Vagina (tissue), 2 donors: ENCODE results near the gene AOX1. TPM values are rescaled to one million over a fixed set of nuclear protein-coding genes. Genes with fewer than 3 reads are reported as not detected.

ENCODE experiments used
- DNase-seq, 2 donors: peaks; one replicate each; pipeline ENCODE4 v3.0.0-alpha.2; 2017; ENCODE audit errors: extremely low spot score in 2 of 2
- H3K27ac ChIP-seq: fragments of 200-600 bp; sonication (generic); one replicate; pipeline ENCODE4 v1.5.1; 2019
- H3K27me3 ChIP-seq: fragments of 200-600 bp; sonication (generic); one replicate; pipeline ENCODE4 v1.5.1; 2019
- H3K36me3 ChIP-seq, 2 donors: fragments of 200-600 bp; sonication (generic); one replicate each; pipeline ENCODE4 v1.5.1; 2017 to 2019
- H3K4me1 ChIP-seq: fragments of 200-600 bp; sonication (generic); one replicate; pipeline ENCODE4 v1.5.1; 2019
- H3K4me3 ChIP-seq, 2 donors: fragments of 200-600 bp; sonication (generic); 1 replicate in 1 of 2; 2 replicates in 1 of 2; pipeline ENCODE4 v1.5.1; 2016 to 2019
- H3K9me3 ChIP-seq: fragments of 200-600 bp; sonication (generic); one replicate; pipeline ENCODE4 v1.5.1; 2019
- POLR2A ChIP-seq, 2 donors: fragments of 450-650 bp; IDR thresholded peaks; one replicate each; pipeline ENCODE4 v1.6.1; 2017; ENCODE audit warnings: antibody characterized with exemption in 2 of 2, mild to moderate bottlenecking in 2 of 2, moderate library complexity in 2 of 2
- POLR2AphosphoS5 ChIP-seq, 2 donors: sonication (generic); formaldehyde crosslinking; IDR thresholded peaks; one replicate each; pipeline ENCODE4 v1.9.0; 2017; ENCODE audit warnings: antibody characterized with exemption in 2 of 2, mild to moderate bottlenecking in 2 of 2, low read depth in 1 of 2; ENCODE audit not compliant: insufficient read depth in 1 of 2
- intact Hi-C: fragments of 100-400 bp; cut with DNase I; formaldehyde crosslinking; loops from one replicate; pipeline ENCODE4 v1.15.1; 2023
- total RNA-seq: library from RNA; depleted of rRNA; stranded (reverse); fragments of >200 nt; gene quantifications from one replicate; pipeline ENCODE4 v1.2.3, GENCODE V29; 2016
- TF ChIP-seq, protein P1 (sequence below), 3 experiments: fragments of 450-650 bp in 2 of 3; fragments of 200-600 bp in 1 of 3; sonication (generic) in 1 of 3; IDR thresholded peaks; one replicate each; pipeline ENCODE4 v1.5.1; 2017 to 2019; ENCODE audit warnings: antibody characterized with exemption in 3 of 3, mild to moderate bottlenecking in 2 of 3, moderate library complexity in 2 of 3

Gene AOX1
- total RNA-seq, 1 donor from 2014 or later, result 84.5 TPM

- intact Hi-C loops, result no loop called here
- Histone ChIP-seq H3K4me1 (no peaks in the 10 kb centered on the region), H3K4me3 (no peak overlapping the region), H3K9me3 (no peaks in the 10 kb centered on the region), H3K36me3 (no peaks in the 10 kb centered on the region), H3K27me3 (no peaks in the 10 kb centered on the region), H3K27ac (no peak overlapping the region)
- no peak for DNase-seq
- TF ChIP-seq POLR2A (IDR thresholded peaks at IDR 0.05) (no peak), POLR2AphosphoS5 (IDR thresholded peaks at IDR 0.05; ENCODE audit: insufficient read depth in 1 of 2, low read depth in 1 of 2) (no peak)
- TF ChIP-seq, protein P1, sequence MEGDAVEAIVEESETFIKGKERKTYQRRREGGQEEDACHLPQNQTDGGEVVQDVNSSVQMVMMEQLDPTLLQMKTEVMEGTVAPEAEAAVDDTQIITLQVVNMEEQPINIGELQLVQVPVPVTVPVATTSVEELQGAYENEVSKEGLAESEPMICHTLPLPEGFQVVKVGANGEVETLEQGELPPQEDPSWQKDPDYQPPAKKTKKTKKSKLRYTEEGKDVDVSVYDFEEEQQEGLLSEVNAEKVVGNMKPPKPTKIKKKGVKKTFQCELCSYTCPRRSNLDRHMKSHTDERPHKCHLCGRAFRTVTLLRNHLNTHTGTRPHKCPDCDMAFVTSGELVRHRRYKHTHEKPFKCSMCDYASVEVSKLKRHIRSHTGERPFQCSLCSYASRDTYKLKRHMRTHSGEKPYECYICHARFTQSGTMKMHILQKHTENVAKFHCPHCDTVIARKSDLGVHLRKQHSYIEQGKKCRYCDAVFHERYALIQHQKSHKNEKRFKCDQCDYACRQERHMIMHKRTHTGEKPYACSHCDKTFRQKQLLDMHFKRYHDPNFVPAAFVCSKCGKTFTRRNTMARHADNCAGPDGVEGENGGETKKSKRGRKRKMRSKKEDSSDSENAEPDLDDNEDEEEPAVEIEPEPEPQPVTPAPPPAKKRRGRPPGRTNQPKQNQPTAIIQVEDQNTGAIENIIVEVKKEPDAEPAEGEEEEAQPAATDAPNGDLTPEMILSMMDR (IDR thresholded peaks at IDR 0.05), result no peak
These were observed 30.4 kb downstream of the AOX1 start for GRCh38 chr2:200616193-200616592.

GRCh38 chr2:200616656-200617055 is 30.8 kb downstream of the AOX1 start:
- no peak for DNase-seq
- Histone ChIP-seq H3K27me3 (no peaks in the 10 kb centered on the region), H3K9me3 (no peaks in the 10 kb centered on the region), H3K4me3 (no peak overlapping the region), H3K36me3 (no peaks in the 10 kb centered on the region), H3K27ac (no peak overlapping the region), H3K4me1 (no peaks in the 10 kb centered on the region)
- TF ChIP-seq POLR2A (IDR thresholded peaks at IDR 0.05) (no peak), POLR2AphosphoS5 (IDR thresholded peaks at IDR 0.05; ENCODE audit: insufficient read depth in 1 of 2, low read depth in 1 of 2) (no peak)
- intact Hi-C loops, result no loop called here

DNA sequence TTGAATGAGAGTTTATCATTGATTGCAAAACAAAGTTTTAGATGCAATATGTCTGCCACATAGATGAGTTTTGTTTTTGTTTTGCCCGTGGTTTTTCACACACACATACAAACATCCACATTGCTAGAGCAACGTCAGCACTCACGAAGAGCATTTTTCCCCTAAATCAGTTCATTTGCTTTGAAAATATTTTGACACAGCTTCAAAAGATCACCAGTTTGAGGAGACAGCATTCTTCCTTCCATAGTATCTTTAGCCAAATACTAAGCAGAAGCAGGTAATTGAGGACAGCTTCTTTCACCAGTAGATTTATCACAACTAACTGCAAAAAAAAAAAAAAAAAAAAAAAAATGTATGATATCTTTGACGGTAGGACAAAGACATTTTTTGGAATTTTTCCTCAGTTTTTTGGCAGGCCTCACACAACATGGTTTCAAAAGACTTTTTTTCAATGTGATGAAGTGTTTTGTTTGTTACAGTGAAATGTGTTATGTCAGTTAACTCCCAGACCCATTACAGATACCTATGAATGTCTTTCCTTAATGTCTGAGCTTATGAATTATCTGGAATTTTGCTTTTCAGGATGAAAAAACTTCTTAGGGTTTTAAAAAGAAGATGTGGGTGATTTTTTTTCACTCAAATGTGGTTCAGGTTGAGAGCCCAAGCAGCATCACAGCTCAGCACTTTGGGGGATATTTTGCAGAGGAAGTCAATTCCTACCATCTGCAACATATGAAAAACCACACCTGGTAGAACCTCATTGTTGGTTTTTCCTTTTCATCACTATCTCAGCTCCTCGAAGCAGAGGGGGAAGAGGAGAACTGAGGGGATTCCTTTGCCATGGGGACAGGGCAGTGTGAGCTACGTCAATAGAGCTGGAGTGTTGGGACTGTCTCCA is 31.6 kb downstream of the AOX1 start:
- Histone ChIP-seq H3K27ac (no peak overlapping the region), H3K27me3 (no peaks in the 10 kb centered on the region), H3K9me3 (no peaks in the 10 kb centered on the region), H3K4me1 (no peaks in the 10 kb centered on the region), H3K36me3 (no peaks in the 10 kb centered on the region), H3K4me3 (no peak overlapping the region)
- DNase-seq, result no peak
- TF ChIP-seq POLR2A (IDR thresholded peaks at IDR 0.05), result no peak
- TF ChIP-seq, protein P1 (IDR thresholded peaks at IDR 0.05), result no peak
- no peak for TF ChIP-seq POLR2AphosphoS5 (IDR thresholded peaks at IDR 0.05; ENCODE audit: insufficient read depth in 1 of 2, low read depth in 1 of 2)
- intact Hi-C loops, result no loop called here

DNA sequence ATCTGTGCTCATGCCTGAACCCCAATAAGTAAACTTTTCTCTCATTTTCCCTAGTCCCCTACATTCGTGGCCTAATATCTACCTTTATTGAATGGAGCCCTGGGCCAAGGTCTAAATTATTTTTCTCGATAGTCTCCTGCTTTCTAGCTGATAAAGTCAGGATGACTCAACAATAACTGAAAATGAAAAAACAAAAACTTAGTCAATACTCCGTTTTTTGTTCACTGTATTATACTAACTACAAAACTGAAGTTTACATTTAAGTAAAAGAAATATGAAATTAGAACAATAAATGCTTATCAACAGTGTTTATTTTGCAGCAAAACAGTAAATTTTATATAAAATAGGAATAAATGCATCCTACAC is 32.2 kb downstream of the AOX1 start:
- TF ChIP-seq, protein P1 (IDR thresholded peaks at IDR 0.05), result no peak
- TF ChIP-seq POLR2A (IDR thresholded peaks at IDR 0.05) (no peak), POLR2AphosphoS5 (IDR thresholded peaks at IDR 0.05; ENCODE audit: insufficient read depth in 1 of 2, low read depth in 1 of 2) (no peak)
- no peaks in the 10 kb centered on the region for H3K9me3 ChIP-seq
- H3K4me1 ChIP-seq, result no peaks in the 10 kb centered on the region
- intact Hi-C loops, result no loop called here
- H3K27me3 ChIP-seq, result no peaks in the 10 kb centered on the region
- no peak overlapping the region for H3K27ac ChIP-seq
- no peaks in the 10 kb centered on the region for H3K36me3 ChIP-seq
- DNase-seq, result no peak
- H3K4me3 ChIP-seq, result no peak overlapping the region

- Histone ChIP-seq H3K9me3 (no peaks in the 10 kb centered on the region), H3K4me3 (no peak overlapping the region), H3K36me3 (no peaks in the 10 kb centered on the region), H3K27ac (no peak overlapping the region), H3K4me1 (no peaks in the 10 kb centered on the region), H3K27me3 (no peaks in the 10 kb centered on the region)
- DNase-seq, result no peak
- TF ChIP-seq, protein P1 (IDR thresholded peaks at IDR 0.05), result no peak
- TF ChIP-seq POLR2AphosphoS5 (IDR thresholded peaks at IDR 0.05; ENCODE audit: insufficient read depth in 1 of 2, low read depth in 1 of 2) (no peak), POLR2A (IDR thresholded peaks at IDR 0.05) (no peak)
- intact Hi-C loops, result no loop called here
These were observed 32.8 kb downstream of the AOX1 start for GRCh38 chr2:200618590-200619021.
